Stimulated activated CD8-positive, alpha-beta memory T cell treated with anti-CD3 and anti-CD28 coated beads, Interleukin-15, amount 100 ng/mL, for 48 hours (primary cell): Measurements from ENCODE around the gene SPTAN1.
"Not testable (repeated sequence)": the region's sequence is repeated elsewhere in the genome, so short reads cannot be mapped to it uniquely, and the experiment has no call there.

ENCODE experiments used
- DNase-seq, 2 donors: peaks; one replicate each; pipeline ENCODE4 v3.0.0-alpha.2; 2020; ENCODE audit warnings: low read depth in 2 of 2

The SPTAN1 gene

GRCh38 chr9:128666481-128666941, 114.1 kb downstream of the SPTAN1 start:
- DNase-seq: not testable (repeated sequence)

- no peak for DNase-seq
These were observed 117.4 kb downstream of the SPTAN1 start for GRCh38 chr9:128669786-128670185.

GRCh38 chr9:128675382-128675781, 123.0 kb downstream of the SPTAN1 start:
- no peak for DNase-seq

GRCh38 chr9:128677794-128678193, 125.4 kb downstream of the SPTAN1 start:
- DNase-seq: no peak
